HG03064 (cell line): ENCODE data around the gene EPGN.

Source experiments
- ATAC-seq: cut with Tn5 transposase; IDR thresholded peaks from one replicate; pipeline ENCODE4 v1.9.1; 2021; ENCODE audit warnings: low read depth; ENCODE audit not compliant: unreplicated experiment

The EPGN gene, protein sequence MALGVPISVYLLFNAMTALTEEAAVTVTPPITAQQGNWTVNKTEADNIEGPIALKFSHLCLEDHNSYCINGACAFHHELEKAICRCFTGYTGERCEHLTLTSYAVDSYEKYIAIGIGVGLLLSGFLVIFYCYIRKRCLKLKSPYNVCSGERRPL

DNA sequence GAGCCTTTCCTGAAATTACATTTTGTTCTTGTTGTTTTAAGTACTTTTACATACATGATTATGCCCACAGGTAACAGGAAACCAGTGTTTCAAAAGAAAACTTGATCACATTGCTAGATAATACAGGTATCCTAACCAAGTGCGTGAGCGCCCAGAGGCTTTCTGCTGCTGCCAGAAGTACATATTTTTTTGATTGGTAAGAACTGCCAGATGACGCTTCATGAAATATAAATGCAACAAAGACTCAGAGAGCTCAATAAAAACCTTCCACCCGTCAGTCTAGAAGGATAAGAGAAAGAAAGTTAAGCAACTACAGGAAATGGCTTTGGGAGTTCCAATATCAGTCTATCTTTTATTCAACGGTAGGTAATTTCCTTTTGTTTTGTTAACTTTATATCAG, at the start of gene EPGN:
TSS of gene EPGN (plus strand) at position 256 of the 400 bp plus-strand sequence. CDS start at position 320, 64 bp downstream.
- ATAC-seq: no peak

DNA sequence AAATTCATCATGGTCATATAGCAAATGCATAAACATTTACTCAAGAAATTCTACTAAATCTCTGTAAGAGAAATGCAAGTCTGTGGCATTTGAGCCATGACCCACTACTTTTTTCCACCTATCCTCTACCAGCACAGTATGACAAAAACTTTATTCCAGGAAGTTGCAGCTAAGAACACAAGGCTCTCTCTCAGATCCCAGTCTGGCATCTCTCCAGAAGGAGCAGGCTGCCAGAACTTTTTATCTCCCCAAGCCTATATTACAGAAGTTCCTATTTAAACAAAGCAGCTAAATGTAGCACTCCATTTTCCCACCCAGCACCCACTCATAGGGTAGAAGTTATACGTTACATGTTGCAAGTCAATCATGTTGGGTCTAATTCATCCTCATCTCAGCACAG, 49.3 kb upstream of the EPGN start:
- ATAC-seq: no peak

DNA sequence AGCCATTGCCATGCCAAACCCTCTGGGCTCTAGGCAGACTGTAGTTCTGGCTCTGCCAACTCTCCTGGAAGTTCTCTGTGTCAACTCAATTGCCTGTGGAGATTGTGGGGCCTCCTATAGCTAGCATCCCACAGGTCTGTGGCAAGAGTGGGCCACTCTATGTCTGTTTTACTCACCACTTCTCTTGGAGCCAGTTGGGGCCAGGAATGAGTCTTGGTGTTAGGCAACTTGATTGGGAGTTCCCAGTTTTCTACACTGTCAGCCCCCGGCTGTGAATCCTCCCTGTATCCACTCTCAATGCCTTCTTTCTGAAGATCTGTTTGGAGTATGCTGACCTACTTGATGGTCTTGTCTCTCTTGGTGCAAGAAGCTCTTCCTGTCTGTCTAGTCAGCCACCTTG, 48.2 kb upstream of the EPGN start:
- ATAC-seq: no peak

DNA sequence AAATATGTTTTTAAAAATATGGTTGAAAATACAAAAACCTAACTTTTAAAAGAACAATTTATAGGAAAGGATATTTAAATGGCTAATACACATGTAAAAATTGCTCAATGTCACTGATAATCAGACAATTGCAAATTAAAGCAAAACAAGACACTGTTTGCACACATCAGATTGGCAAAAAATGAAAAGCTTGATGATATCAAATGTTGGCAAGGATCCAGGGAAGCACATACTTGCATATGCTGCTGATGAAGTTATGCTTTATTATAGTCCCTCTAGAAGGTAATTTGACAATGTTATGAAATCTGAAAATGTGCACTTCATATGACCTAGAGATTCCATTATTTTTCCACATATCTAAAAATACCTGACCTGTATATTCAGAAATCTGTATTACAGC, 45.7 kb upstream of the EPGN start:
- no peak for ATAC-seq

DNA sequence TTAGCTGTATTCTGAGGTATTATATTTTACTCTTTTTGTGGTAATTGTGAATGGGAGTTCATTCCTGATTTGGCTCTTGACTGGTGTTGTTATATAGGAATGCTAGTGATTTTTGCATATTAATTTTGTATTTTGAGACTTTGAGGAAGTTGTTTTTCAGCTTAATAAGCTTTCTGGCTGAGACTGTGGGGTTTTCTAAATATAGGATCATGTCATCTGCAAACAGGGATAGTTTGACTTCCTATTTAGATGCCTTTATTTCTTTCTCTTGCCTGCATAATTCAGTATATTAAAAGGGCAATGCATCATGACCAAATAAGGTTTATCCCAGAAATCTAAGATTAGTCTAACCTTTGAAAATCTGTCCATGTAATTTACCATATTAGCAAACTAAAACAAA, 44.7 kb upstream of the EPGN start:
- ATAC-seq: no peak

DNA sequence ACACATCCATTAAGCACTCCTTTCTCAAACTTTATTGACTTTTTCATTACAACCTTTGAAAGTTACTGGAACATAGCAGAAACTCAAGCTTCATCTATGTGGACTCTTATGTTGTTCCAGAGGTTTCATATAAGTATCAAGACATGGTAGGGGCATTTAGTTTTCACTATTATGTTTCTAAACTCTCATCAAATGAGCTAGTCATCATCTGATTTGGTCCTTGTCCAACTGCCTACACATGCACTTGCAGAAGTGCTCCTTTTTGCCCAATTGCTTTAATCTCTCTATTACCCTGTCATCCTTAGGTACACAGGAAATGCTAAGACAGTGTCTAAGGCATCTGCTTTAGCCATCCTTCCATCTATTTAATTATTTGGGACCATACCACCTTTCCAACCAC, 42.2 kb upstream of the EPGN start:
- ATAC-seq: no peak

DNA sequence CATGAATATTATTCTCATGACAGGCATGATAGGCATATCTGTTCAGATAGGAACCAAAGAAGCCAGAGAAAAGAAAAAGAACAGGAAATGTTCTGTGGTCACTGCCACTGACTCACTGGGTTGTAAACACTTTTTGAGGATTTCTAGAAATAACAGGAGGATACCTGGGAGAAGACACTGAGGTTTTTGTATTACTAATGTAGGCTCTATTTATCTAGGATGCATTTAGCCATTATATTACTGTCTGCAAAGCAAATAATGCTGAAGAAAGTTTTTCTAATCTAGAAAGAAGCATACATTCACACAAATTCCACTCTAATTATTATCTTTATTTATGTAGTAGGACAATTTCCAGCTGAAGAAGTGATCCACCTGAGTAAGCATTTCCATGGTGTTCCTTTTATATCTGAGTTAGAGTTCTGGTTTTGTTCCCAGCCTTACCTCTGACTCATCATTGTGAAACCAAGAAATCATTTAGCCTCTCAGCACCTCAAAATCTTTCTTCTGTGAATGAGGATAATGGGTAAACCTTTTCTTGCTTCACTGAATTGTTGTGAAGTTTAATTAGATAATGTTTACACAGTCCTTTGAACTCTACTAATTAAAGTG, 40.2 kb upstream of the EPGN start:
- ATAC-seq: no peak

DNA sequence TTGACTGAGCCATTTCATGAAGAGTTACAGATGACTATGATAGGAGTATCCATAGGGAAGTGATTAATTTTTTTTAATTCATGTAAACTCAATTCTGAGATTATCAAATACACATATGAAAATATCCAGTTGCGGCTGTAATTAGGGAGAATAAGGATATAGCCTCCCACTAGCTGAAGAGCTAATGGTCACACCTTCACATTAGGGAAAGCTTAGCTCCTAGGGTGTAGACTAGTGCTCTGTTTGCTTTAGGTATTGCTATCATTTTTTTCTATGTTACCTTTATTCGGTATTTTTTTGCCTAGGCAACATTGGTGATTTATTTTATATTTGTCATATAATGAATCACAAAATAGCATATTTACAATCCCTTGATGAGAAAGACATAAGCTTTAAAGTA, 39.6 kb upstream of the EPGN start:
- ATAC-seq: no peak

DNA sequence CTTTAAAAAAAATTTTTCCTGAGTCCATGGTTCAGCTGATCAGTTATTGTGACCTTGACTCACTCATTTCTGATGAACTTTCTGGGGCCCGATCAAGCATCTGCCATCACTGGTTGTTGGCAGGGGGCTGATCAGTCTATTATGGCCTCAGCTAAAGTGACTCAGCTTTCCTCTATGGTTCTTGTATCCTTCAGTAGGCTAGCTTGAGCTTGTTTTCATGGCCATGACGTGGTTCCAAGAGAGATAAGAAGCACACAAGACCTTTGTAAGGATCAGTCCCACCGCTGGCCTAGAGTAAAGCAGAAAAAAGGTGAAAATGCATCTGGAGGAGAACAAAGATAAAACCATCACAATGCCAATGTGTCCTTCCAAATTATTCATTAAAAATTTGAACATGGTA, 29.8 kb upstream of the EPGN start:
- ATAC-seq: no peak

DNA sequence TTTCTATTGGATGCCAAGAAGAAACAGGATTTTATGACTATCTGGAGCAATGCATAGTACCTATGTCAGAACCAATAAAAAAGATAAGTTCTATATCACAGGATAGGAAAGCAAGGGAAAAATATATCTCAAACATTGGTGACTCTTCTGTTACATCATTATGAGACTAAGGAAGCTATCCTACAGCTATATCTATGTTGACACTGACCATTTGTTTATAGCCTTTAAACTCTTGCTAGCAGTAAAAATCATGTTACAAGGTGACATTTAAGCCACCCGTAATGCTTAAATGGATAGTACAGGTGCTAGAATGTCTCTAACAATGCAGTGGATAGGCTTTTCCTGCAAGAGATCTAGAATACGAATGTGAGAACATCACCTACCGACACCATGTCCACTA, 28.6 kb upstream of the EPGN start:
- no peak for ATAC-seq

DNA sequence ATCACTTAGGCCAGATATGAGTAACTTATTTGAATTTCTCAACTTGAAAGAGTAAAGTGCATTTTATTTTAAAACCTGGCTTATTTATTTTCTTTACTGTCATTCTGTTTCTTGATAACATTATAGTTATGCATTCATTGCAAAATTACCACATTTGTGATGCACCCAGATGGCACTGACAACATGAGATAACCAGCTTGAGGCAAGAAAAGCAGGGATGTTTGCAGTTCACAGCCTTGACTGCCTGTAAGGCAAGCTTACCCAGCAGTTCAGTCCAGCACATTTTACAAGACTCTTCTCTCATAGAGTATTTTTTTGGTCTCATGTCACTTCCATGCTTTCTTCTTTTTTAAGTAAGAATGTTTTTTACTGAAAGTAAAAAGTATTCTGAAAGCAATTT, 25.3 kb upstream of the EPGN start:
- no peak for ATAC-seq

DNA sequence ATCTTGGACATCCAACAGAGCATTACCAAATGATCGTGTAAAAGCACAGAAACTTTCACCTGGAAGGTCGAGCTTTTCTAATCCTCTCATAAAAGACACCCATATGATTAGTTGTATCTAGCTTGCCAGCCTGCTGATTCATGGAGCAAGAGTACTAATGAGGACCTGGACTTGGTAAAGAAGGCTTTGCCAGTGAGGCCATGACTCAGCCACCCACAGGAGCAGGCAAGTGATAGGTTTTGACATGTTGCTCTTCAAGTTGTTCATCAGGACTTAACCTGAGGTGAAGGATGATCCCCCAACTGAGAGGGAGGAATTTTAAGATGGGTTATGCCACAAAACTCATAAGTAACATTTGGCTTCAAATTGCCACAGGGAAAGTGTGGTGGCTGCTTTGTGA, 24.7 kb upstream of the EPGN start:
- ATAC-seq: no peak

DNA sequence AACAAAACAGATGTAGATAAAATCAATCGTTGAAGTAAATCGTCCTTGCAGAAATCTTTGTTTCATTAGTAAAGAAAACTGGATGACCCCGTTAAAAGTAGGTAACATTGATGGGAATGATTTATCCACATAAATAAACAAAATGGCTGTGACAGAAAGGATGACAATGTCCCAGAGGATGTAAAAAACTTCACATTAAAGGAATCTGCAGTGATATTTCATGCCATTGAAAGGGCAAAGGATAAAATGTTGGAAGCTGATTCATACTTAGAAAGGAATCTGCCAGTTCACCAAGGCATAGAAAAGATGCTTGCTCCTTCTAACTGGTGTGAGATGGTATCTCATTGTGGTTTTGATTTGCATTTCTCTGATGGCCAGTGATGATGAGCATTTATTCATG, 24.2 kb upstream of the EPGN start:
- ATAC-seq: no peak

DNA sequence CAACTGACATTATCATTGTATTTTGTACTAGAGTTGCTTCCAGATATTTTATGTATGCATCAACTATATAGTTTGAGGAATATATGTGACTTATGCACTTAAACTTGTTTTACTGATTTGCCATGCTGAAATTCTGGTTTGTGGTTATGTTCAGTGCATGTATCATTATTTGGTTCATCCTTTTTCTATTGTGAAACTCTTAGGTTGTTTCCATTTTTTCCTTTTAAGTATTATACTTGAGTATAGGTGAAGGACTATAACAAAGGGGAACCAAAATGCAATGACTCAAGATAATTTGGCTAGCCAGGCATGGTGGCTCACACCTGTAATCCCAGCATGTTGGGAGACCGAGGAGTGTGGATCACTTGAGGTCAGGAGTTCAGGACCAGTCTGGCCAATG, 21.1 kb upstream of the EPGN start:
- no peak for ATAC-seq

DNA sequence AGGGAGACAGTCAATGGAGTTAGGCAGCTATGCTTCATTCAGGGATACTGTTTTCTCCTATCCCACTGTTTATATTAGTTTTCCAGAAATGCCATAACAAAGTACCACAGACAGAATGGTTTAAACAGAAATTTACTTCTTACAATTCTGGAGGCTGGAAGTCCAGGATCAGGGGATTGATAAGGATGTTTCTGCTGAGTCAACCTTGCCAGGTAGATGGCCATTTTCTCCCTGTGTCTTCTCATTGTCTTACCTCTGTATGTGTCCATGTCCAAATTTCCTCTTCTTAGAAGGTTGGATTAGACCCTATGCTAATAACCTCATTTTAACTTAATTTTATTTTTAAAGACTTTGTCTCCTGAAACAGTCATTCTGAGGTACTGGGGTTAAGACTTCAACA, 20.5 kb upstream of the EPGN start:
- ATAC-seq: no peak

DNA sequence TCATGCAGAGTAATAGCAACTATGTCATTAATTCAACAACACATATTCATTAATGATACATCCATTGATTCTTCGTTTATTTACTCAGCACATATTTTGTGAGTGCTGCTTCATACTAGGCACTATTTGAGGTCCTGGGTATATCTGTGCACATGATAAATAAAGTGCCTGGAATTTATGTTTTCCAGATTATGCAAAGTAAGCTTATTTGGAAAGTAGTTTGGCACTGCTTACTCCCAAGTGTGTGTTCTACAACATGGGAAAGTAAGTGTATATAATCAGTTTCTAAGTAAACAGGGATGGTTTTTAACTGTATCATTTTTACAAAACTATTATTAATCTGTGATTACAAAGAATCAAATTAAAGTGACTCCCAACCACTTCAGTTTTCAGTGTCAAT, 16.8 kb upstream of the EPGN start:
- ATAC-seq: no peak

DNA sequence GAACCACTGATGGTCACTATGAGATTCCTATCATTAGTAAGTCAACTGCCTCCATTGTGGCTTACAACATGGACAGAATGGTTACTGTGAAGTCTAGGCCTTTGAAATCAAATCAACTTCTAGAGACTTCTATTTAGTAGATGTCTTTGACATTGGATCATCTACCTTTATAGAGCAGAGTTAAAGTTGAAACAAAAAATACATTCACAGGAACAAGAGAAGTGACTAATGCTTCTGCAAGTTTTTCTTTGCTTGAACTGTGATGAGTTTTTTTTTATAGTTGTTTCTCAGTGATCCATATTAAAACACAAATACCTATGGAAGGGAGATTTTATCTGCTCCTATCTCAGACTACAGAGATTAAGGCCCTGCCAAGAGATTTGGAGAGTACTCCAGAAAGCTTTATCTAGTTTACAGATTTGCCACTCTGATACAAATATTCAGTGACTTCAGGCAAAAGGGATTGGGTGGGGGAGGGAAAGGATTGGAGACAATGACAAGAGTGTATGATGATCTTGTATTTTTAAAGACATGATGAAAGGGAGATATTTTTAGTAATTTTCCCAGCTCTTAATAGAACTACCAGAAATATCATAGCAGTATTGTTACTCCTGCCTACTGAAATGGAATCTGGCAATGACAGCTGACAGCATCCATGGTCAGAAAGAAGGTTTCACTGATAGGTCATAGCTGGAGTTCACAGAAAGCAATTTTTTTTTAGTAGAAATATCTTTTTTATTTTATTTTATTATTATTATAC, 16.0 kb upstream of the EPGN start:
- ATAC-seq: no peak

DNA sequence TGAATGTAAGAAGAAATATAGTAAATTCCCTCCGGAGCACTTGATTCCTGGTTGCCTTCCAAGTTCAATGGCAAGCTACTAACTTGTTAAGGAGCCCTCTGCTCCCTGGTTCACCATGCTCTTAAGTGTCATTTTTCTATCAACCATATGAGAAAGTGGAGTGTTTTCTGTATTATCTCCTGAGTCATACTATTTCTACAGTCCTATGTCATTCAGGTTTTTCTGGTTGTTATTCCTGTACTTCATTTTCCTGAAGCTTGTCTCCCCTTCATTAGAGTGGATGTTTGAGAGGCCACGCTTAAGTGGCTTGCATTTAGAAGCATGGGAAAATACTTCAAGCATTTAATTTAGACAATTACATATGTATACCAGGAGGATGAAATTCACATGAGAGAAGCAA, 14.7 kb upstream of the EPGN start:
- no peak for ATAC-seq

DNA sequence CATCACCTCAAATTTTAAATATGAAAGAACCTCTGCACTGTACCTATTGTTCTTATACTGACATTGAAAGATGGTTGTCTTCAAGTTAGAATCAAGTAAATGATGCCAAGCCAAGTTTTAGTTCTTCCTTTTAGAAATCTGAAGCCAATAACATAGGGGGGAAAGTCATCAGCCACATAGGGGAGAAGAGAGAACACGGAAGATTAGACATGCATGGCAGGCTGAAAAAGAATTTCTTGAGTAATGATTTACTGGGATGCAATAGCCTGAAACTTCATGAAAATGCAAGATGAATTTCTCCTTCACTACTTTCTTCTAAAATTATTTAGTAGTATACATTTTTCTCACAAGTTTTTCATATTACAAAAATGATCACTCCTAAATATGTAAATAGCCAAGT, 13.6 kb upstream of the EPGN start:
- ATAC-seq: no peak

DNA sequence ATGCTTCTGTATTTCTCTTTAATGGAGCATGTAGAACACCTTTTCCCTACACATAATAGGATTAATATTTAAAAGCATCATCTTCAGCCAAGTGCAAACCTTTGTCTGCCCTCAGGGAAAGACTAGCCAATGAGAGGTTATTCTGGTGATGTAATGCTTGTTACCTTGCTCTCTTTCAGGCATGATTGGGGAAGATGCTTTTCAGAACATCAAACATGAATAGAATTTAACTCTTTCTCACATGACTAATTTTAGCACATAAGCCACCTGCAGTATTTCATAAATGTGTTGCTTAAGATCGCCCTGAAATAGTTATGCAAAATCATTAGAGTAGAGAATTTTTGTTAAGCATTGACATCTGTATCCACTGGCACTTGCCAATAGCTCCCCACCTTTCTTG, 10.7 kb upstream of the EPGN start:
- ATAC-seq: no peak

DNA sequence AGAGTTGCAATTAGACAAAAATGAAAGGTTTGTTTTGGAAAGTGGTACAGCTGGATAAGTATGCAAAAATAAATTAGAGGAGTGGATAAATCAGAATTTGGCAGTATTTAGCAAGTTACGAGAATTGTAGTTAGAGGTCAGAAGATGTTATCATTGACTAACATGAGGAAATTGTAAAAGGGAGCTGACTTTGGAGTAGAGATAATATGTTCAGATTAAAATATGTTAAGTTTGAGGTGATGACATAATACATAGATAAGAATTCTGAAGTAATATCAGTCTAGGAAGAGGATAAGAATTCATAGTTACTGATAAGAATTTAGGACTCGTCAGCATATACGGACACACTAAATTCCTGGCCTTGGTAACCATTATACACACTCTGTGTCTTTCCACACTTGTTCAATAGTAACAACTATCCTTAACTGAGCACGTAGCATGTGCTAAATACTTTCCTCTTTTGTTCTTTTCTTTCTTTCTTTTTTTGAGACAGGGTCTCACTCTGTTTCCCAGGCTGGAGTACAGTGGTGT, 4.1 kb upstream of the EPGN start:
- ATAC-seq: no peak

DNA sequence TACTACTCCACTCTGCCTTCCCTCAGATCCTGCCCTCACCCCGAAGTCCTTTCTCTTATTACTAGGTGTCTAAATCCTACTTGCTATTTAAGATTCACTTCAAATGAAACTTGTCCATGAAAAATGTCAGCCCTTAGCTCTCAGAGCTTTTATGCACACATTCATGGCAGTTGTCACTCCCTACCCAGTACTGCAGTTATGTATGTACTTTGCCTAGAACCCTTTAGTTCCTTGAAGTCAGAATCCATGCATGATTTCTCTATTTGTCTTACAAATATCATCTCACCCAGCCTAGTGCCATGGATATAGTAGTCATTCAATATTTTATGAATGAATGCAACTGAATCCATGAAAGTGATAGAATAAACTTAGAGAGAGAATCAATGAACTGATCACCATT, 3.3 kb upstream of the EPGN start:
- no peak for ATAC-seq
